B cell (primary cell): ENCODE data around the gene SAMD5.

ENCODE experiments used
- EZH2 ChIP-seq: IDR thresholded peaks from 2 replicates; pipeline ENCODE4 v1.6.1; 2012; ENCODE audit warnings: borderline replicate concordance, low read depth, mild to moderate bottlenecking, moderate library complexity, low read length; ENCODE audit not compliant: insufficient read depth, poor library complexity, severe bottlenecking
- TF ChIP-seq, protein P1 (sequence below): fragments of 200-600 bp; IDR thresholded peaks from one replicate; pipeline ENCODE4 v1.8.0; 2022; ENCODE audit warnings: antibody characterized with exemption, mild to moderate bottlenecking

DNA sequence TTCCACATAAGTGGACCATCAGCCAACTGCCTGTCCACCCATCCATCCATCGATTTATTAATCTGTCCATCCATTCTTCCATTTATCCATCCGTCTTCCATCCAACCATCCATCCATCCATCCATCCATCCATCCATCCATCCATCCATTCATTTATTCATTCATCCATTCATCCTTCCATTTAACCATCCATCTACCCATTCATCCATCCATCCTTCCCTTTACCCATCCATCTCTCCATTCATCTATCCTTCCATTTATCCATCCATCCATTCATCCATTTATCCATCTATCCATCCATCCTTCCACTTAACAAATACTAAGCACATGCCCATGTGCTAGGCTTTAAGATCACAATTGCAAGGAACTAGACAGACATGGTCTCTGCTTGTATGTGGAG is 6.8 kb downstream of the SAMD5 start:
- TF ChIP-seq, protein P1, sequence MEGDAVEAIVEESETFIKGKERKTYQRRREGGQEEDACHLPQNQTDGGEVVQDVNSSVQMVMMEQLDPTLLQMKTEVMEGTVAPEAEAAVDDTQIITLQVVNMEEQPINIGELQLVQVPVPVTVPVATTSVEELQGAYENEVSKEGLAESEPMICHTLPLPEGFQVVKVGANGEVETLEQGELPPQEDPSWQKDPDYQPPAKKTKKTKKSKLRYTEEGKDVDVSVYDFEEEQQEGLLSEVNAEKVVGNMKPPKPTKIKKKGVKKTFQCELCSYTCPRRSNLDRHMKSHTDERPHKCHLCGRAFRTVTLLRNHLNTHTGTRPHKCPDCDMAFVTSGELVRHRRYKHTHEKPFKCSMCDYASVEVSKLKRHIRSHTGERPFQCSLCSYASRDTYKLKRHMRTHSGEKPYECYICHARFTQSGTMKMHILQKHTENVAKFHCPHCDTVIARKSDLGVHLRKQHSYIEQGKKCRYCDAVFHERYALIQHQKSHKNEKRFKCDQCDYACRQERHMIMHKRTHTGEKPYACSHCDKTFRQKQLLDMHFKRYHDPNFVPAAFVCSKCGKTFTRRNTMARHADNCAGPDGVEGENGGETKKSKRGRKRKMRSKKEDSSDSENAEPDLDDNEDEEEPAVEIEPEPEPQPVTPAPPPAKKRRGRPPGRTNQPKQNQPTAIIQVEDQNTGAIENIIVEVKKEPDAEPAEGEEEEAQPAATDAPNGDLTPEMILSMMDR = no peak
- TF ChIP-seq EZH2 = no peak
